Tongue (tissue), 2 donors: ENCODE data around the gene KCP. TPM values are rescaled to one million over a fixed set of nuclear protein-coding genes. Genes with fewer than 3 reads are reported as not detected.
A peak's percentile ranks its signal among the peaks of the same experiment; 100 is the strongest.

ENCODE experiments used
- DNase-seq: peaks from one replicate; pipeline ENCODE4 v3.0.0-alpha.2; 2015
- total RNA-seq: library from RNA; depleted of rRNA; stranded (reverse); fragments of >200 nt; gene quantifications from one replicate; pipeline ENCODE4 v1.2.3, GENCODE V29; 2014

KCP gene
- total RNA-seq, 1 donor from 2014 or later: 0.72 TPM

- DNase-seq: no peak
Measured at GRCh38 chr7:128854396-128854795, 56.1 kb downstream of the KCP start.

GRCh38 chr7:128853799-128854198, 56.7 kb downstream of the KCP start:
- no peak for DNase-seq

- DNase-seq: no peak
Measured at GRCh38 chr7:128852537-128853254, 57.8 kb downstream of the KCP start.

GRCh38 chr7:128849804-128850490, 60.6 kb downstream of the KCP start:
- no peak for DNase-seq

- DNase-seq: no peak
Measured at GRCh38 chr7:128849156-128849515, 61.4 kb downstream of the KCP start.

- DNase-seq: no peak
Measured at GRCh38 chr7:128848289-128849155, 62.0 kb downstream of the KCP start.

- DNase-seq: no peak
Measured at GRCh38 chr7:128847721-128848211, 62.7 kb downstream of the KCP start.

- DNase-seq: no peak
Measured at GRCh38 chr7:128846781-128847444, 63.6 kb downstream of the KCP start.

GRCh38 chr7:128845987-128846386, 64.5 kb downstream of the KCP start:
- DNase-seq: no peak

- DNase-seq: no peak
Measured at GRCh38 chr7:128845475-128845874, 65.0 kb downstream of the KCP start.

GRCh38 chr7:128844777-128845311, 65.7 kb downstream of the KCP start:
- no peak for DNase-seq

GRCh38 chr7:128843938-128844621, 66.4 kb downstream of the KCP start:
- no peak for DNase-seq

GRCh38 chr7:128842674-128843641, 67.6 kb downstream of the KCP start:
- DNase-seq: no peak

- peak; percentile 58 for DNase-seq
Measured at GRCh38 chr7:128841921-128842673, 68.4 kb downstream of the KCP start.

- DNase-seq: no peak
Measured at GRCh38 chr7:128841171-128841690, 69.3 kb downstream of the KCP start.

GRCh38 chr7:128840326-128841170, 70.0 kb downstream of the KCP start:
- DNase-seq: no peak

- no peak for DNase-seq
Measured at GRCh38 chr7:128839751-128840177, 70.7 kb downstream of the KCP start.
